Mucosa of rectum (tissue), 2 donors: ENCODE data around the gene KCNK7.

Experiments used
- H3K27ac ChIP-seq, 2 donors: one replicate each; pipeline ENCODE4 v1.7.0; 2013; ENCODE audit warnings: inconsistent platforms in 2 of 2, low read depth in 2 of 2, low read length in 2 of 2
- H3K27me3 ChIP-seq, 2 donors: one replicate each; pipeline ENCODE4 v1.7.0; 2013; ENCODE audit warnings: low read length in 2 of 2; ENCODE audit not compliant: control insufficient read depth in 2 of 2, insufficient read depth in 2 of 2
- H3K36me3 ChIP-seq, 2 donors: one replicate each; pipeline ENCODE4 v1.7.0; 2013; ENCODE audit warnings: low read length in 2 of 2; ENCODE audit not compliant: control insufficient read depth in 2 of 2, insufficient read depth in 2 of 2
- H3K4me1 ChIP-seq, 2 donors: one replicate each; pipeline ENCODE4 v1.7.0; 2013; ENCODE audit warnings: low read length in 2 of 2, mild to moderate bottlenecking in 1 of 2; ENCODE audit not compliant: control insufficient read depth in 2 of 2, insufficient read depth in 2 of 2
- H3K4me3 ChIP-seq, 2 donors: one replicate each; pipeline ENCODE4 v1.7.0; 2013; ENCODE audit warnings: low read length in 2 of 2
- H3K9ac ChIP-seq, 2 donors: one replicate each; pipeline ENCODE4 v1.7.0; 2013; ENCODE audit warnings: low read length in 2 of 2, low read depth in 1 of 2, mild to moderate bottlenecking in 1 of 2
- H3K9me3 ChIP-seq, 2 donors: one replicate each; pipeline ENCODE4 v1.7.0; 2013; ENCODE audit warnings: low read length in 2 of 2; ENCODE audit not compliant: control insufficient read depth in 2 of 2
- donor health status: healthy.
- donor health status: Normal muscosa, but diverticular disease.

KCNK7 gene

DNA sequence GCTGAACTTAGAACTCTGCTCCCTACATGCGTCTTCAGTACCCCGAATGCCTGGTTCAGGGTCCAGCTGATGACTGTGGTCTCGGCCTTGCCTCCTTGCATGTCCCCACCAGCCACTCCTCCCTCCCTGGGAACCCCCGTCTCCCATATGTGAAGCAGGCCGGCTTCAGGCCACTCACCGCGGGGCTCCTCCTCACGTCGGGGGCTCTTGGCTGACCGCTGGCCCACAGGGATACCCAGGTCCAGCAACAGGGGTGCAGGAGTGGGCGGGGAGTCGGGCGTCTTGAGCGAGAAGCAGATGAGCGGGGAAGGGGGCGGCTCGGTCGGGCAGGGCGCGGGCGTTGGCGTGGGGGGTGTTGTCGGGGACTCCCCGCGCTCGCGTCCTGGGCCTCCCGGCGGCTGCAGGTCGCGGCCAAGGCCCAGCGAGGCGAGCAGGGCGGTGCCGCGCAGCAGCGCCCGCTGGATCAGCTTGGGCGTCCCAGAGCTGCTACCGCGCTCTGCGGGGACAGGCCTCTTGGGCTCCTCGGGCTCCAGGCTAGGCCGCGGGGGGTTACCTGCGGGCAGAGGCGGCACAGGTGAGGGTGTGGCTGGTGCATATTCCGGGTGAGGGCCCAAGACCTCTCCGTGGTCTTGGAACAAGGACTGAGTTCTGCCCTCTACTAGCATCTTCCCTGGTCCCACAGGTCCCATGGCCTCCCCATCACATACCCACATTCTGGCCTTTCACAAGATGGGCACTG is 3.8 kb upstream of the KCNK7 start:
- peaks cover 0 to 8% of the 10 kb centered on the region in 2 donors for H3K4me1 ChIP-seq
- no peaks in the 10 kb centered on the region for H3K9me3 ChIP-seq
- peaks cover 34% of the 10 kb centered on the region in 2 donors for H3K36me3 ChIP-seq
- no peak overlapping the region for H3K9ac ChIP-seq
- no peaks in the 10 kb centered on the region for H3K27me3 ChIP-seq
- no peak overlapping the region for H3K27ac ChIP-seq
- H3K4me3 ChIP-seq: no peak overlapping the region

DNA sequence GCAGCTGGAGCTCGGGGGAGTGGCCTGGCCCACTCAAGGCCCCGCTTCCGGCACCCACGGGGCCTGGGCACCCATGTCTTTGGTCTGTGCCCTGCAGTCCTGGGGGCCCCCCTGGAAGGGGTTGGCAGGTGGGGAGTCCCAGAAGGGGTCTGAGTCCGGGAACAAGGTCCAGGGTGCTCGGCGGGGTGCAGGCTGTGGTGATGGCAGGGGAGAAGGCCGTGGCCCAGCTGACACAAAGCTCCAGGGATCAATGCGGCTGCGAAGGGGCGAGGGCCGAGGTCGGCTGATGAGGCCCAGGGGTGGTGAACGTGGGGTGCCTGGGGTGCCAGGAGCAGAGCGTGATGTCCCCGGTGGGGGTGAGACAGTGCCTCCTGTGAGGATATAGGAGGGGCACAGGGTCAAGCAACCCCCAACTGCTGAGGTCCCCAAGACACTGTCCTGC is 2.7 kb upstream of the KCNK7 start:
- no peak overlapping the region for H3K27ac ChIP-seq
- H3K36me3 ChIP-seq: peaks cover 26 to 31% of the 10 kb centered on the region in 2 donors
- H3K4me1 ChIP-seq: peaks cover 0 to 8% of the 10 kb centered on the region in 2 donors
- H3K9ac ChIP-seq: no peak overlapping the region
- H3K4me3 ChIP-seq: no peak overlapping the region
- H3K27me3 ChIP-seq: no peaks in the 10 kb centered on the region
- H3K9me3 ChIP-seq: no peaks in the 10 kb centered on the region

DNA sequence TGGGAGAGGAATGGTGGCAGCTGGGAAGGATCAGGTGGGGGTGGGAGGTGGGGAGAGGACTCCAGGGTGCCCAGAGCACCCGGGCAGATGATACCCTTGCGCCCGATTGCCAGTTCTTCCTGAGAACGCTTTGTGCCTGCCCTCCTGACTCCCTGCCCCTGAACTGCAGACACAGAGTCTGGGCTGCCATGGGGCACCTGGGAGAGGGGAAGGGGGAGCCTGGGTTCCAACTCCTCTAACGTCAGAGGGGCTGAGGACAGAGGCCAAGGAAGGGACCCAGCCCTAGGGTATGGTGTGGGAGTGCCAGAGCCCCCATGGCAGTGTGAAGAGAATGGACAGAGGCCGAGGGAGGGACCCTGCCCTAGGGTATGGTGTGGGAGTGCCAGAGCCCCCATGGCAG is 920 bp upstream of the KCNK7 start:
- peaks cover 23 to 30% of the 10 kb centered on the region in 2 donors for H3K36me3 ChIP-seq

DNA sequence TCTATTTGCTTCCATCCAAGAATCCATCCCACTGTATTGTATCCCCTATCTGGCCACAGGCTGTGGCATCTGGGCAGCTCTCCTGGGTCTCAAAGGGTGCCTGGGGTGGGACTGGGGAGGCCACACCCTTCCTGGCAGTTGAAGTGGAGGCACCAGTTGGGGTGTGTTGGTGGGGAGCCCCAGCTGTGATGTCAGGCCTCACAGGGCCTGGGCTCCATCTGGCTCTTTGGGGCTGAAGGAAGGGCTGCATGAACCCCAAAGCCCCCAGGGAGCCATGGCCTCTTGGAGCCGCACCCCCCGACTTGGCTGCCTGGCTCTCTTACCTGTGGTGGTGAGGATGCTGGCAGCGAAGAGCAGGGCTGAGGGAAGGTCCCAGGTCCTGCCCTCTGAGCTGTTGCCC is 469 bp downstream of the KCNK7 start:
- Histone ChIP-seq H3K36me3 (peaks cover 19 to 33% of the 10 kb centered on the region in 2 donors), H3K27me3 (no peaks in the 10 kb centered on the region), H3K4me3 (no peak overlapping the region), H3K9ac (no peak overlapping the region), H3K27ac (no peak overlapping the region), H3K4me1 (peaks cover 12% of the 10 kb centered on the region in 2 donors), H3K9me3 (no peaks in the 10 kb centered on the region)

More for the DNA sequence above, 920 bp upstream of the KCNK7 start:
- peaks cover 10 to 12% of the 10 kb centered on the region in 2 donors for H3K4me1 ChIP-seq
- no peak overlapping the region for H3K9ac ChIP-seq
- no peaks in the 10 kb centered on the region for H3K9me3 ChIP-seq
- H3K4me3 ChIP-seq: no peak overlapping the region
- no peak overlapping the region for H3K27ac ChIP-seq
- no peaks in the 10 kb centered on the region for H3K27me3 ChIP-seq

DNA sequence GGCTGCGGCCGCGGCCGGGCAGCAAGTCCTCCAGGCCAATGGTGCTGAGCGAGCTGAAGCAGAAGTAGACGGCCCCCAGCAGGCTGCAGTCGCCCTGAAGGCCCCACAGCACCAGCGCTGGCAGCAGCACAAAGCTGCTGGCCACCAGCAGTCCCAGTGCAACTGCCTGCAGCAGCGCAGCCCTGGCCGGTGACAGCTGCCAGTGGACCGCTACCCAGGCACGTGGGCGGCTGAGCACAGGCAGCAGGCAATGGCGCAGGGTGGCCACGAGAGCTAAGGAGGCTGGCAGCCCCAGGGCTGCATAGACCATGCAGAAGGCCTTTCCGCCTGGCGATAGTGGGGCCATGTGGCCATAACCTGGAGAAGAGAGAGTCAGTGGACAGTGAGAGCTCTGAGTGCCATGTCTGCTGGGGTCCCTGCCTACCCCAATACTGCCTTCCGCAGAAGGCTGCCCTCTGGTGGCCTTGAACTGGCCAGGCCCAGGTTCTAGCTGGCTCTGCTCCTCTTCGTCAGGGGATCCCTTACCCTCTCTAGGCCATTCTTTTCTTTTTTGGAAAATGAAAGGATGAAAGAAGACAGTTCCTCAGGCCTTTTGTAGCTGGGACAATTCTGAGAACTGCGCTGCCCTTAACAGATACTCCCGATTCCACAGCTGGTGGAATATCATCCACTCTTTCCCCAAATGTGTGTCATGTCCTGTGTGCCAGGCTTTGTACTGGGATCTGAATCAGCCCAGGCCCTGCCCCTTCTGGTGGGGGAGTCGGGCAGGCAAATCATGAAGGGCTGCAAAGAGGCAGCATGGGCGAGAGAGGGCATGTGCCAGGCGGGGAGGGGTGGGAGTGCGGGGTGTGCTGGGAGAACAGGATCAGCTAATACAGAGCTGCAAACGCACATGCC is 1.8 kb downstream of the KCNK7 start:
- Histone ChIP-seq H3K27me3 (no peaks in the 10 kb centered on the region), H3K36me3 (peaks cover 18 to 29% of the 10 kb centered on the region in 2 donors), H3K27ac (no peak overlapping the region), H3K9ac (no peak overlapping the region), H3K4me1 (peaks cover 13% of the 10 kb centered on the region in 2 donors), H3K4me3 (no peak overlapping the region), H3K9me3 (no peaks in the 10 kb centered on the region)

DNA sequence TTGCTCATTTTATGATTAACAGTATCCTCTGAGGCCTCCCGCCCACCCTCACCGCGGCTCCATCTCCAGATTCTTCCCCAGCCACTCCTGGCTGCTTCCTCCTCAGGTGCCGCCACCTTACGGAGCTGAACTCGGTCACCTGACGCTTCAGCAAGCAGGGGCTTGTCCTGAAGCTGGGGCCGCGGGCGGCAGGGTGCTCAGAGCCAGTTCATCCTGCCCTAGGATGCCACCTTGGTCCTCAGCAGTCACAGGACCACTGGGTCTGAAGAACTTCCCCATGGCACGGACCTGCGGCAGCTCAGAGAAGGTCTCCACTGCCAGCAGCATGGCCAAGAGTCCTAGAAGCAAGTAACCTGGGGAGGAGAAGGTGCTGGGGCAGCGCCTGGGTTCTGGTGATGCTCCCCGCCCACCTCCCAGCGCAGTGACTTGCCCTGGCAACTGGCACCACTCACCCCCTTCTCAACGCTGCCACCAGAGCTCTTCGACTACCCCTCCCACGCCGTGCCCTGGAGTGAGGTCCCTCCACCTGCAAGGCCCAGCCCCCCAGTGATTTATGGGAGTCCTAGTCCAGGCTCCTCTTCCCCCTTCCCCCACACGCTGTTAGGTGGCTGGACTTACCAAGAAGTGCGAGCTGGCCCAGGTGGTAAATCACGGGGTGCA is 2.6 kb downstream of the KCNK7 start:
- peaks cover 19 to 21% of the 10 kb centered on the region in 2 donors for H3K4me1 ChIP-seq
- peak overlapping the region in 1 of 2 donors; percentile 28 for H3K27ac ChIP-seq
- no peaks in the 10 kb centered on the region for H3K27me3 ChIP-seq
- H3K9me3 ChIP-seq: no peaks in the 10 kb centered on the region
- H3K9ac ChIP-seq: peak overlapping the region in 1 of 2 donors; percentile 43
- H3K36me3 ChIP-seq: peaks cover 11 to 21% of the 10 kb centered on the region in 2 donors
- no peak overlapping the region for H3K4me3 ChIP-seq

DNA sequence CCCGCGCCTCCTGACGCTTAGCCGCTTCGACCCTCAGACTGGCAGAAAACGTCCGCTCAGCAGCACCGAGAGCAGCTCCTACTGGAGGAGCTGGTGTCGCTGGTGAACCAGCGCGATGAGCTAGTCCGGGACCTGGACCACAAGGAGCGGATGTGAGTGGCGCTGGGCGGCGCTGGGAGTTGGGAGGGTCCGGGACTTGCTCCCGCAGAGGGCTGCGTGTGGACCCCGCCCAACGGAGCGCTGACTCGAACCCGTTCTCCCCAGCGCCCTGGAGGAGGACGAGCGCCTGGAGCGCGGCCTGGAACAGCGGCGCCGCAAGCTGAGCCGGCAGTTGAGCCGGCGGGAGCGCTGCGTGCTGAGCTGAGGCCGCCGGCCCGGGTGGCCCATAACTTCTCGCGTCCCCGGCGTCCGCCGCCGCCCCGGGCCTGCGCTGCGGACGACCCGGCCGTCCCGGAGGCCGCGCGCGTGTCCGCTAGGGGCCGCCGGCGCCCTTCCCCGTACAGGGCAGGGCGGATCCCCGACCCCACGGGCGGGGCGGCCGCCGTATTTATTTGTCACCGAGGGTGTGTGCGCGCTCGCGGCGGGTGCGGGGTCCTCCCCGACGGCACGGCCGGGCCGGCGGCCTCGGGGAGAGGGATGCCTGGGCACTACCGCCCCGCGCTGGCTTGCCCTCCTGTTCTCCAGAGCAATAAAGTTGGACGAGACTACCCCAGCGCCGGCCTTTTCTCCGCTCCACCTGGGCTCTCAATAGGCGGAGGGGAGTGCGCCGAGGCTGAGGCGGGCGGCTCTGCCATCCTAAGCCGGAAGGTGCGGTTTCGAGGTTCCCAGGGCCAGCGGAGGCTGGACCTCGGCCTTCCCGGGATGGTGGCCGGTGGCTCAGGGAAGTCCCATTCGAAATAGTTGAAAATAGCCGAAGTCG is 3.4 kb downstream of the KCNK7 start:
- no peaks in the 10 kb centered on the region for H3K27me3 ChIP-seq
- H3K9ac ChIP-seq: peak overlapping the region in 1 of 2 donors; percentile 43
- no peaks in the 10 kb centered on the region for H3K9me3 ChIP-seq
- peak overlapping the region; percentile 44 to 48 for H3K27ac ChIP-seq
- H3K4me3 ChIP-seq: no peak overlapping the region
- peaks cover 25% of the 10 kb centered on the region in 2 donors for H3K4me1 ChIP-seq
- peaks cover 4 to 14% of the 10 kb centered on the region in 2 donors for H3K36me3 ChIP-seq

DNA sequence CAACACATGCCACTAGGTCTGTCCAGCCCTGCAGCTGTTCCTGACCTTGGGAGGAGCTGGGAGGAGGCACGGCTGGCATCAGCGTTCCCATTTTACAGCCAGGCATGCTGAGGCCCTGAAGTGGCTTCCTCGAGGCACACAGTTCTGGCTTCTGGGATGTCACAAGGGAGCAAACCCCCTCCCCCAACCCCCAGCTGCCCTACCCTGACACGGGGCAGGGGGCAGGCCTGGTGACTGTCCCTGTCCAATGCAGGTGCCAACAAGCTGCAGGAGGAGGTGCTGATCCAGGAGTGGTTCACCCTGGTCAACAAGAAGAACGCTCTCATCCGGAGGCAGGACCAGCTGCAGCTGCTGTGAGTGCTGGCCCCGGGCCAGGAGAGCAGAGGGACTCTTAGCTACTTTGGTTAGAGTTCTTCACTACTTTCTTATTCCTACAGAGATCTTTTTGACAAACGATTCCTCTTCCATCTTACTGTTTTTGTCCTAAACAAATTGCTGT is 5.3 kb downstream of the KCNK7 start:
- Histone ChIP-seq H3K9ac (no peak overlapping the region), H3K4me1 (peaks cover 19 to 25% of the 10 kb centered on the region in 2 donors), H3K36me3 (peaks cover 12 to 21% of the 10 kb centered on the region in 2 donors), H3K4me3 (no peak overlapping the region), H3K27ac (no peak overlapping the region), H3K27me3 (no peaks in the 10 kb centered on the region), H3K9me3 (no peaks in the 10 kb centered on the region)
